ENCODE results near the gene SYTL2. TPM values are rescaled to one million over a fixed set of nuclear protein-coding genes. Genes with fewer than 3 reads are reported as not detected.

Gene SYTL2
- total and polyA plus RNA-seq, 5 donors, result 4.3 to 7.3 (median 5.7) TPM

DNA sequence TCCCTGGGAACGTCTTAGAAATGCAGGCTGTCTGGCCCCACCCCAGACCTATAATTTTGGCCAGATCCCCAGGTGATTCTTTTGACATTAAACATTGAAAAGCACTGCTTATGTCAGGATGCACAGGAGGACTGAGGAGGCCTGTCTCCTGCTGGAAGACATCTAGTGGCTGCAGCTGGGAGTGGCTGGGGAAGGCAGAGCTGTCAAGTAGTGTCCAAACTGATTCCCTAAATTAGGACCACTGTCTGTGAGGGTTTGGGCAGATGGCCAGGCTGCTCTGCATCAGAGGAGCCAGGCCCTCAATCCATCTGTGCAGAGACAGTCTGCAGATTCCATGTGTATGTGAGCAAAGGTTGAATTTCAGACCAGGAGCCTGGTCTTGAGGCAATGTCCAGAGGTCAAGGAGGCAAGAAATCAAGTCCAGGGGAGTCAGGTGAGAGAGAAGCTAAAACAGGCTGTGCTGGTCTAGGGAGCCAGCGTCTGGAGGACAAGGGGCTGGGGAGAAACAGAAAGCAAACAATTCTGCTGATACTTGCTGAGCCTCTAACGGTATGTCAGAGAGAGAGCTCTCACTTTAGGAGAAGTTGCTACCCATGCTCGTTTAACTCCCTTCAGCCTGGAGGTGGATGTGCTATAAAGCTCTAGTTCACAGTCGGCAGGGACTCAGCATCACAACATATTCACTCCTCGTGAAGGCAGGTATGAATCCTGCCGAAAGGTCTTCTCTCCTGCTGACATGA is 15.3 kb upstream of the SYTL2 start:
- no peaks in the 10 kb centered on the region for H3K9me3 ChIP-seq (ENCODE audit: control insufficient read depth, low read length)
- no peaks in the 10 kb centered on the region for H3K27me3 ChIP-seq (ENCODE audit: control insufficient read depth, insufficient read depth)
- H3K4me3 ChIP-seq (ENCODE audit: low read length), result no peak overlapping the region
- no peak overlapping the region for H3K27ac ChIP-seq (ENCODE audit: low read length)
- DNase-seq (peak; percentile 20 to 69 (median 68)), ATAC-seq (peak; percentile 64 to 81)
- peaks cover 3% of the 10 kb centered on the region for H3K4me1 ChIP-seq (ENCODE audit: control insufficient read depth, insufficient read depth, low read length)
- intact Hi-C loops (cut with DNase I), result loop anchor here in 3 of 4 donors (5.0 to 10.0 kb wide), 4 partner anchors 131 to 231 kb away; no protein-coding TSS in a partner anchor
- WGBS, result 70% methylated on average over 7 of the region's 7 CpGs

DNA sequence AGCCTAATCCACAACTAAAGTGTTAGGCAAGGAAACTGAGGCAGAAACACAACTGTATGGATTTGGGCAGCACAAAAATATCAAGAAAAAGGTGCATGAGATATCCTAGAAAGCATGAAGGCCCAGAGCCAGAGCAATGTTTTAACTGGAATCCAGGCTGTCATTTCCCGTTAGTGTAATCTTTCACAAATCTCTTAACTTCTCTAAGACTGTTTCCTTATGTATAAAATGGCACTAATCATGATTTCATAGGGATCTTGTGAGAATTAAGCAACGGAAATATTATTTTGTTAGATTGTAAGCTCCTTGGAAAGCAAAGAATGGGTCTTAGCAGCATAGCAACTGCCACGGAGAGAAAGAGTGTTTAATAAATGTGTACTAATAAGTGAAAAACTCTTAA is 14.7 kb upstream of the SYTL2 start:
- Histone ChIP-seq H3K27me3 (ENCODE audit: control insufficient read depth, insufficient read depth) (no peaks in the 10 kb centered on the region), H3K27ac (ENCODE audit: low read length) (no peak overlapping the region), H3K4me3 (ENCODE audit: low read length) (no peak overlapping the region), H3K9me3 (ENCODE audit: control insufficient read depth, low read length) (no peaks in the 10 kb centered on the region), H3K4me1 (ENCODE audit: control insufficient read depth, insufficient read depth, low read length) (peaks cover 3% of the 10 kb centered on the region)
- intact Hi-C loops (cut with DNase I), result loop anchor here in 3 of 4 donors (5.0 to 10.0 kb wide), 4 partner anchors 131 to 231 kb away; no protein-coding TSS in a partner anchor
- 68% methylated on average over 3 of the region's 3 CpGs for WGBS
- no peak for DNase-seq
- ATAC-seq, result no peak

DNA sequence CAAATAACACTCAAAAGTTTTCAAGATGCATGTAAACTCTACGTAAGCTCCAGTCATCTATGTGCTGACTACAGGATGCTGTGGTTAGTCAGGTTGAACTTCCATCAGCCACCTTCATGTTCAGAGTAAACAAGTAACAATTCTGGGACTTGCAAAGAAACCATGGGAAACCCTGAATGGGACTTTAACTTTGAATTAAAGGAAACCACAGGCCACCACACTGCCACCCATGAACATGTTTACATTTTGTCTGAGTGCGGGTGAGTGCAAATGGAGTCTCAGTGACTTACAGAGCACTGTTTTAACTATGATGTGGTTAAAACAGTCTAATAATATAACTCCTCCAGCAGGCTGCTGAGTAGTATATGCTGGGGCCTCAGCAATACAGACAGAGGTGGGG is 12.9 kb upstream of the SYTL2 start:
- no peaks in the 10 kb centered on the region for H3K27me3 ChIP-seq (ENCODE audit: control insufficient read depth, insufficient read depth)
- H3K4me1 ChIP-seq (ENCODE audit: control insufficient read depth, insufficient read depth, low read length), result peaks cover 3% of the 10 kb centered on the region
- no peak overlapping the region for H3K27ac ChIP-seq (ENCODE audit: low read length)
- DNase-seq, result no peak
- ATAC-seq, result no peak
- intact Hi-C loops (cut with DNase I), result loop anchor here in 2 of 4 donors (10.0 kb wide), 2 partner anchors 129 to 229 kb away; no protein-coding TSS in a partner anchor
- H3K4me3 ChIP-seq (ENCODE audit: low read length), result no peak overlapping the region
- H3K9me3 ChIP-seq (ENCODE audit: control insufficient read depth, low read length), result no peaks in the 10 kb centered on the region
- WGBS, result 91% methylated on average over 2 of the region's 2 CpGs

DNA sequence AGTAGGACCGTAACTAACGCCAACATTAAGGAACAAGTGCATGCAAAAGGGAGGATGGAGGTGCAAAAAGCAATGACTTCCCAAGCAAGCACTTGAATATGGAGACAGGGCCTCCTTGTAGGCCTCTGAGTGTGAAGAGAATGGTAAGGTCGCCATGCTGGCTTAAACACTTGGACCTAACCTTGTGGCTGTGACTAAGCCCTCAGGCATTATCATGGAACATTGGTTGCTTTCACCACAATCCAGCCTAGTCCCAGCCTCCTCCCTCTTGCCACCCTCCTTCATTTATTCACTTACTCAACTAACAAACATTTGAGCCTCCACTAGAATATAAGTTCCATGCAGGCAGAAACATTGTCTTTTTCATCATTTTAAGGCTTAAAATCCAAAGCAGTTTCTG is 11.9 kb upstream of the SYTL2 start:
- H3K27ac ChIP-seq (ENCODE audit: low read length), result no peak overlapping the region
- DNase-seq (no peak), ATAC-seq (no peak)
- intact Hi-C loops (cut with DNase I), result loop anchor here in 2 of 4 donors (10.0 kb wide), 2 partner anchors 128 to 228 kb away; no protein-coding TSS in a partner anchor
- H3K4me1 ChIP-seq (ENCODE audit: control insufficient read depth, insufficient read depth, low read length), result peaks cover 3% of the 10 kb centered on the region
- H3K4me3 ChIP-seq (ENCODE audit: low read length), result no peak overlapping the region
- H3K27me3 ChIP-seq (ENCODE audit: control insufficient read depth, insufficient read depth), result no peaks in the 10 kb centered on the region
- H3K9me3 ChIP-seq (ENCODE audit: control insufficient read depth, low read length), result no peaks in the 10 kb centered on the region
- 97% methylated on average over 3 of the region's 3 CpGs for WGBS

DNA sequence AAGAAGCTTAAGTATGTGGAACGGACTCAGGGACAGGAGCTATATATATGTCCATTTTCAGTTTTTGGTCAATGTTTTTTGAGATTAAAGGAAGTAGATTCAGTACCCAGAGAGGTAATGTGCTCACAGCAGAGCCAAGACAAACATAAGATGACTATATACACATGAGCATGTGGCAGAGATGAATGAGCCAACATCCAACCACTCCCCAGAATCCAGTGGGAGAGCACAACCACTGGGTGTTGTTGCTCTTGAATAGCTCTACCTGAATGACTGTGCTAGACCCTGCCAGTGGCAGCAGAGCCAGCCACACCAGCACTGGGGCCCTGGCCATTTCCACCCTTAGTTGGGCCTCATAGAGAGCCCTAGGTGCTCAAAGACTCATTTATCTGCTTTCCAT is 10.7 kb upstream of the SYTL2 start:
- Histone ChIP-seq H3K4me3 (ENCODE audit: low read length) (no peak overlapping the region), H3K9me3 (ENCODE audit: control insufficient read depth, low read length) (no peaks in the 10 kb centered on the region), H3K27me3 (ENCODE audit: control insufficient read depth, insufficient read depth) (no peaks in the 10 kb centered on the region), H3K27ac (ENCODE audit: low read length) (no peak overlapping the region), H3K4me1 (ENCODE audit: control insufficient read depth, insufficient read depth, low read length) (peaks cover 3% of the 10 kb centered on the region)
- no peak for DNase-seq
- ATAC-seq, result no peak
- WGBS, result 81% methylated on average over 1 of the region's 1 CpG
- intact Hi-C loops (cut with DNase I), result loop anchor here in 2 of 4 donors (10.0 kb wide), 2 partner anchors 127 to 227 kb away; no protein-coding TSS in a partner anchor

DNA sequence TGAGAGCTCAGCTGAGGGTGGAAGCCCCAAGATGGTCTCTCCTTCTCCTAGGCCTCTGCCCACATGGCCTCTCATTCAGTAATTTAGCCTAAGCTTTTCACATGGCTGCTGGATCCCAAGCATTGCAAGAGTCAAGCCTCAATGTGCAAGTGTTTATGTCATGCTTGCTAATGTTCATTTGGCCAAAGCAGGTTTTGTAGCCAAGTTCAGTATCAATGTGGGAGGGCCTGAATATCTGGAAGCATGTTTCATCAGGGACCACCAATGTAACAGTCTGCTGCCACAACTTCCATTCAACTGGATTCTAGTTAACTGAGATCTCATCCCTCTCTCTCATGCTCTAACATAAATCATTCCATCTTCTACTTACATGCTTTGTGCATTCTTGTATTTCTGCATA is 8.5 kb upstream of the SYTL2 start:
- H3K4me3 ChIP-seq (ENCODE audit: low read length), result no peak overlapping the region
- no peak for DNase-seq
- H3K9me3 ChIP-seq (ENCODE audit: control insufficient read depth, low read length), result no peaks in the 10 kb centered on the region
- H3K27ac ChIP-seq (ENCODE audit: low read length), result no peak overlapping the region
- peaks cover 3% of the 10 kb centered on the region for H3K4me1 ChIP-seq (ENCODE audit: control insufficient read depth, insufficient read depth, low read length)
- intact Hi-C loops (cut with DNase I), result no loop called here
- ATAC-seq, result no peak
- H3K27me3 ChIP-seq (ENCODE audit: control insufficient read depth, insufficient read depth), result no peaks in the 10 kb centered on the region

DNA sequence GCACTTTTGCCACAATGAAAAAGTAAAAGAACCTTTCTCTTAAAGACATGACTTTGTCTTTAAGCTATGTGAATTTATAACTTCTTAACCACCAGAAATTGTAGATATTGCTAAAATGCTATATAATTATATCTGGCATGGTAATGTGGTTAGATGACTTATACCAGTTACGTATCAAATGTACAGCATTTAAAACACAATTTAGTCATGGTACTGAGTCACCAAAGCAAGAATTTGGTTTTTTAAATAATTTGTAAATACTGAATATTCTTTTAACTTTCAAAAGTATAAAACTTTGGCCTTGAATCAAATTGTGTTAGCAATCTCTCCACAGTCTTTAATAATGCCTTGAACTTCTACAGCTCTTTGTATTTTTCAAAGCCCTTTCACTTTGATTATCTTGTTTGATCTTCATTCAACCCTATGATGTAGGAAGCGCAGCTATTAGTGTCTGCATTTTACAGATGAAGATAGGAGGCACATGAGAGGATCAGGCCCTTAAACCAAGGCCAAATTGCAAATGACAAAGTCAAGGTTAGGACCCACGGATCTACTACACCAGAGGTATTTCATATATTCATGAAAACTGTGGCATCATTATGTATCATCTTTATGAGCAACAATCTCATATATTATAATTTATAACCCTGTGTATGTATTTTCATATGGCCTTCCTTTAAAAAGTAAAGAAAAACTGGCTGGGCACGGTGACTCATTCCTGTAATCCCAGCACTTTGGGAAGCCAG is 4.4 kb upstream of the SYTL2 start:
- 91% methylated on average over 4 of the region's 4 CpGs for WGBS
- Histone ChIP-seq H3K4me1 (ENCODE audit: control insufficient read depth, insufficient read depth, low read length) (no peaks in the 10 kb centered on the region), H3K27me3 (ENCODE audit: control insufficient read depth, insufficient read depth) (no peaks in the 10 kb centered on the region), H3K27ac (ENCODE audit: low read length) (no peak overlapping the region), H3K4me3 (ENCODE audit: low read length) (no peak overlapping the region), H3K9me3 (ENCODE audit: control insufficient read depth, low read length) (no peaks in the 10 kb centered on the region)
- intact Hi-C loops (cut with DNase I), result no loop called here
- ATAC-seq, result no peak
- DNase-seq, result no peak

DNA sequence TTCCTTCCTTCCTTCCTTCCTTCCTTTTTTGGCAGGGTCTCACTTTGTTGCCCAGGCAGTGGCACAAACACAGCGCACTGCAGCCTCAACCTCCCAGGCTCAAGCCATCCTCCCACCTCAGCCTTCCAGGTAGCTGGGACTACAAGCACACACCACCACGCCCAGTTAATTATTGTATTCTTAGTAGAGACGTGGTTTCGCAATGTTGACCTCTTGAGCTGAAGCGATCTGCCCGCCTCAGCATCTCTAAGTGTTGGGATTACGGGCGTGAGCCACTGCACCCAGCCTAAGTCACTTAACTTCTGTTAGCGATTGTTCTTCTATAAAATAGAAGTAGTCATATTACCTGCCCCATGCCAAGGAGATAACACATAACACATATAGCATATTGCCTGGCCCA is 2.8 kb upstream of the SYTL2 start:
- Histone ChIP-seq H3K4me1 (ENCODE audit: control insufficient read depth, insufficient read depth, low read length) (no peaks in the 10 kb centered on the region), H3K27me3 (ENCODE audit: control insufficient read depth, insufficient read depth) (no peaks in the 10 kb centered on the region), H3K4me3 (ENCODE audit: low read length) (no peak overlapping the region), H3K9me3 (ENCODE audit: control insufficient read depth, low read length) (no peaks in the 10 kb centered on the region), H3K27ac (ENCODE audit: low read length) (no peak overlapping the region)
- 90% methylated on average over 9 of the region's 9 CpGs for WGBS
- intact Hi-C loops (cut with DNase I), result no loop called here
- DNase-seq (no peak), ATAC-seq (no peak)

DNA sequence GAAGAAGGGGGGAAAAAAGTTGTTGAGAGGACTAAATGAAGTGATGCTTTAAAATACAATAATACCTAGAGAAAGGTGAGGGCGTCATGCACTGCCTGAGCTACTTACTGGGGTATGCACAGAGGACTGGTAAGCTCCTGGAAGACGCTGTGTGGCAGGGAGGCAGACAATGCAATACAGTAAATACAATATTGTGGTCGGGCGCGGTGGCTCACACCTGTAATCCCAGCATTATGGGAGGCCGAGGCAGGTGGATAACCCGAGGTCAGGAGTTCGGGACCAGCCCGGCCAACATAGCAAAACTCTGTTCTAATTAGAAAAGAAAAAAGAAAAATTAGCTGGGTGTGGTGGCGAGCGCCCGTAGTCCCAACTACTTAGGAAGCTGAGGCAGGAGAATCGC is 683 bp upstream of the SYTL2 start:
- 79% methylated on average over 13 of the region's 13 CpGs for WGBS

DNA sequence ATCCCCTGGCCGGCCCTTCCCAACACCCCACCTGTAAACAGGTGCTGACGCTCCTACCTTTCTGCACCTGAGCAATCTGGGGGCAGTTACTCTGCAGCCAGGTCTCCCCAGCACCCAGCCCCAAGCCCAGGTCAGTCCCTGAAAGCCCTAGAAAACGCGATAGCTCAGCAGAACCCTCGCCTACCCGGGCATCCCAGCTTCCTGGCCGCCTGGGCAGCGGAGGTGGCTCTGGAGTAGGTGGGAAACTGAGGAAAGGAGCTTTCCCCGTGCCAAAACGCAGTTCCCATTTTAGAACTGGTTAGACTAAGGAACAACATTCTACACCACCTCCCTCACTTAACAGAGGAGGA is 445 bp downstream of the SYTL2 start:
- DNase-seq (peak in 2 of 3 donors; percentile 34 to 37), ATAC-seq (no peak)
- intact Hi-C loops (cut with DNase I), result no loop called here
- 5% methylated on average over 10 of the region's 10 CpGs for WGBS
- Histone ChIP-seq H3K9me3 (ENCODE audit: control insufficient read depth, low read length) (no peaks in the 10 kb centered on the region), H3K4me3 (ENCODE audit: low read length) (peak overlapping the region; percentile 55), H3K27ac (ENCODE audit: low read length) (no peak overlapping the region), H3K27me3 (ENCODE audit: control insufficient read depth, insufficient read depth) (no peaks in the 10 kb centered on the region), H3K4me1 (ENCODE audit: control insufficient read depth, insufficient read depth, low read length) (no peaks in the 10 kb centered on the region)

More for the DNA sequence above, 683 bp upstream of the SYTL2 start:
- H3K27me3 ChIP-seq (ENCODE audit: control insufficient read depth, insufficient read depth), result no peaks in the 10 kb centered on the region
- H3K9me3 ChIP-seq (ENCODE audit: control insufficient read depth, low read length), result no peaks in the 10 kb centered on the region
- no peak for ATAC-seq
- peak in 2 of 3 donors; percentile 31 to 44 for DNase-seq
- peak overlapping the region; percentile 55 for H3K4me3 ChIP-seq (ENCODE audit: low read length)
- intact Hi-C loops (cut with DNase I), result no loop called here
- no peak overlapping the region for H3K27ac ChIP-seq (ENCODE audit: low read length)
- H3K4me1 ChIP-seq (ENCODE audit: control insufficient read depth, insufficient read depth, low read length), result no peaks in the 10 kb centered on the region

DNA sequence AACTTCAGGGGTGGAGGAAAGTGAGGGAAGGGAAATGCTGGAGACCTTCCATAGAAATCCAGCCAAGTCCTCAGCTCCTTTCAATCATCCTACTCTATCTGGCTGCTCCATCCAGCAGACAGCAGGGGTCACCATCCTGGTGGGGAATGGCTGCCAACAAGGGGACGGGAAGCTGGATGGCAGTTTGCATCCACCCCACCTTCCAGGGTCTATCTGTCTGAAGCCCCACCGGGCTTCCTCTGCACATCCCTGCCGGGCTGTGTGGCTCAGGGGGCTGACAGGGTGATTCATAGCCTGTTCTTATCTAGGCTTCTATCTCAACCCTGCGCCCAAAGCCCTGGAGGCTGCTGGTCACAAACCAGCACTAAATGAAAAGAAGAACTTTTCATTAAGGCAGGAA is 1.1 kb downstream of the SYTL2 start:
- ATAC-seq (peak in 1 of 2 donors; percentile 7), DNase-seq (peak; percentile 23 to 46 (median 36))
- Histone ChIP-seq H3K27me3 (ENCODE audit: control insufficient read depth, insufficient read depth) (no peaks in the 10 kb centered on the region), H3K4me3 (ENCODE audit: low read length) (peak overlapping the region; percentile 55), H3K4me1 (ENCODE audit: control insufficient read depth, insufficient read depth, low read length) (no peaks in the 10 kb centered on the region), H3K27ac (ENCODE audit: low read length) (no peak overlapping the region), H3K9me3 (ENCODE audit: control insufficient read depth, low read length) (no peaks in the 10 kb centered on the region)
- intact Hi-C loops (cut with DNase I), result no loop called here
- WGBS, result 16% methylated on average over 4 of the region's 4 CpGs
